Tibial artery (tissue), 4 donors: ENCODE measurements around the gene UGT1A6.
A peak's percentile ranks its signal among the peaks of the same experiment; 100 is the strongest.

Experiments
- DNase-seq, 2 donors: peaks; one replicate each; pipeline ENCODE4 v3.0.0-alpha.2; 2019
- H3K27ac ChIP-seq, 2 donors: fragments of 200-600 bp; sonication (generic) in 1 of 2; 1 replicate in 1 of 2; 2 replicates in 1 of 2; pipeline ENCODE4 v1.5.1; 2018 to 2019; ENCODE audit warnings: mild to moderate bottlenecking in 1 of 2
- H3K27me3 ChIP-seq, 2 donors: fragments of 200-600 bp; sonication (generic) in 1 of 2; one replicate each; pipeline versions ENCODE4 v1.5.1 to v1.6.0; 2016 to 2019
- H3K36me3 ChIP-seq, 3 donors: fragments of 200-600 bp; sonication (generic) in 2 of 3; one replicate each; pipeline ENCODE4 v1.5.1; 2016 to 2019; ENCODE audit warnings: mild to moderate bottlenecking in 2 of 3
- H3K4me1 ChIP-seq, 4 donors: fragments of 200-600 bp; sonication (generic) in 2 of 4; 1 replicate in 3 of 4; 2 replicates in 1 of 4; pipeline ENCODE4 v1.5.1; 2016 to 2019
- H3K4me3 ChIP-seq, 2 donors: fragments of 200-600 bp; sonication (generic) in 1 of 2; 1 replicate in 1 of 2; 2 replicates in 1 of 2; pipeline ENCODE4 v1.5.1; 2018 to 2019; ENCODE audit warnings: mild to moderate bottlenecking in 2 of 2
- H3K9me3 ChIP-seq, 3 donors: fragments of 200-600 bp; sonication (generic) in 1 of 3; one replicate each; pipeline ENCODE4 v1.5.1; 2016 to 2019
- intact Hi-C: fragments of 100-400 bp; cut with DNase I; formaldehyde crosslinking; loops from one replicate; pipeline ENCODE4 v1.15.0; 2023; ENCODE audit warnings: low total_unique reads
- TF ChIP-seq, protein P1 (sequence below), 2 experiments: fragments of 200-600 bp in 1 of 2; fragments of 450-650 bp in 1 of 2; IDR thresholded peaks; one replicate each; pipeline ENCODE4 v1.5.1; 2017 to 2019; ENCODE audit warnings: antibody characterized with exemption in 2 of 2, mild to moderate bottlenecking in 1 of 2, moderate library complexity in 1 of 2

UGT1A6 gene

DNA sequence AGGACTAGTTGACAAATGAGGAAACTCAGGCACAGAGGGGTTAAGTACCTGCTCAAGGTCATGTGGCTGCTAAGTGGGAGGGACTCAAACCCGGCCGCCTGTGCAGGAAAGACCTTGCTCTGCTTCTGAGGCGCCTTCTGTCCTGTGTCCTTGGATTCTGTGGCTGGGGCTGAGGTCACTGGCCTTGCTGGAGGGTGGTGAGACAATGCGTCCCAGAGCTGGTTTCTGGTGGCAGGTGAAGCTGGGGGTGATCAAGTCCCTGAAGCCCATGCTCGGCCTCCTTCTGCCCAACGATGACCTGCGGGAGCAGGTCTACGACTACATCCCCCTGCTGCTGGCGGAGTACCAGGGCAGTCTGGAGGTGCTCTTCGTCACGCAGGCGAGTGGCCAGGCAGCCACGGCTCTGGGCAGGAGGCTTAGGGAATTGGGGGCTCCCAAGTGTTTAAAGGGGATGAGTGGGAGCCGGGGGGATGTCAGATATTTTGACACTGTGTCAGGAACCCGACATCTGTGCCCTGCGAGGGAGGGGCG lies 101.5 kb downstream of the UGT1A6 start:
- TF ChIP-seq, protein P1, sequence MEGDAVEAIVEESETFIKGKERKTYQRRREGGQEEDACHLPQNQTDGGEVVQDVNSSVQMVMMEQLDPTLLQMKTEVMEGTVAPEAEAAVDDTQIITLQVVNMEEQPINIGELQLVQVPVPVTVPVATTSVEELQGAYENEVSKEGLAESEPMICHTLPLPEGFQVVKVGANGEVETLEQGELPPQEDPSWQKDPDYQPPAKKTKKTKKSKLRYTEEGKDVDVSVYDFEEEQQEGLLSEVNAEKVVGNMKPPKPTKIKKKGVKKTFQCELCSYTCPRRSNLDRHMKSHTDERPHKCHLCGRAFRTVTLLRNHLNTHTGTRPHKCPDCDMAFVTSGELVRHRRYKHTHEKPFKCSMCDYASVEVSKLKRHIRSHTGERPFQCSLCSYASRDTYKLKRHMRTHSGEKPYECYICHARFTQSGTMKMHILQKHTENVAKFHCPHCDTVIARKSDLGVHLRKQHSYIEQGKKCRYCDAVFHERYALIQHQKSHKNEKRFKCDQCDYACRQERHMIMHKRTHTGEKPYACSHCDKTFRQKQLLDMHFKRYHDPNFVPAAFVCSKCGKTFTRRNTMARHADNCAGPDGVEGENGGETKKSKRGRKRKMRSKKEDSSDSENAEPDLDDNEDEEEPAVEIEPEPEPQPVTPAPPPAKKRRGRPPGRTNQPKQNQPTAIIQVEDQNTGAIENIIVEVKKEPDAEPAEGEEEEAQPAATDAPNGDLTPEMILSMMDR (IDR thresholded peaks at IDR 0.05) = no peak
- DNase-seq = peak in 1 of 2 donors; percentile 50
- H3K4me1 ChIP-seq = no peaks in the 10 kb centered on the region
- no peak overlapping the region for H3K4me3 ChIP-seq
- intact Hi-C loops = no loop called here
- H3K27me3 ChIP-seq = no peaks in the 10 kb centered on the region
- H3K9me3 ChIP-seq = no peaks in the 10 kb centered on the region
- H3K27ac ChIP-seq = no peak overlapping the region
- no peaks in the 10 kb centered on the region for H3K36me3 ChIP-seq

GRCh38 chr2:233795735-233796171 lies 103.1 kb downstream of the UGT1A6 start:
- no peaks in the 10 kb centered on the region for H3K27me3 ChIP-seq
- TF ChIP-seq, protein P1 (IDR thresholded peaks at IDR 0.05) = no peak
- no peaks in the 10 kb centered on the region for H3K4me1 ChIP-seq
- peak in 1 of 2 donors; percentile 42 for DNase-seq
- H3K36me3 ChIP-seq = no peaks in the 10 kb centered on the region
- no peak overlapping the region for H3K4me3 ChIP-seq
- H3K9me3 ChIP-seq = no peaks in the 10 kb centered on the region
- no peak overlapping the region for H3K27ac ChIP-seq
- intact Hi-C loops = no loop called here

DNA sequence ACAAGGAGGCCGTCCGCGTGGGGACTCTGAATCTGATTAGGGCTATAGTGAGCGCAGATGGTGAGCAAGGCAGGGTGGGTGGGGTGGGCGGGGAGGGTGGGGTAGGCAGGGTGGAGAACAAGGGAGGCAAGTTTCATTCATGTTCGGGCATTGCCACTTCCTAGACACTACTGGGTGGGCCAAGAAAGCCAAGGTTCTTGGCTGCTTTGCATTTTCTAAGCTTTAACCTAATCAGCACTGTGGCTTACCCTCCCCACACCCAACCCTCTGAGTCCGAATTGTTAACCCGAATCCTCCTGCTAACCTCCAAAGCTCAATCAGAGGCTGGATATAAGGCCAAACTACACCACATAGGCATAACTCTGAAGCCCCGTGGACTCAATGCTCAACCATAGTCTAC lies 103.6 kb downstream of the UGT1A6 start:
- DNase-seq = no peak
- H3K4me1 ChIP-seq = no peaks in the 10 kb centered on the region
- TF ChIP-seq, protein P1 (IDR thresholded peaks at IDR 0.05) = no peak
- H3K27me3 ChIP-seq = no peaks in the 10 kb centered on the region
- H3K9me3 ChIP-seq = no peaks in the 10 kb centered on the region
- no peak overlapping the region for H3K27ac ChIP-seq
- H3K4me3 ChIP-seq = no peak overlapping the region
- no peaks in the 10 kb centered on the region for H3K36me3 ChIP-seq
- intact Hi-C loops = no loop called here

DNA sequence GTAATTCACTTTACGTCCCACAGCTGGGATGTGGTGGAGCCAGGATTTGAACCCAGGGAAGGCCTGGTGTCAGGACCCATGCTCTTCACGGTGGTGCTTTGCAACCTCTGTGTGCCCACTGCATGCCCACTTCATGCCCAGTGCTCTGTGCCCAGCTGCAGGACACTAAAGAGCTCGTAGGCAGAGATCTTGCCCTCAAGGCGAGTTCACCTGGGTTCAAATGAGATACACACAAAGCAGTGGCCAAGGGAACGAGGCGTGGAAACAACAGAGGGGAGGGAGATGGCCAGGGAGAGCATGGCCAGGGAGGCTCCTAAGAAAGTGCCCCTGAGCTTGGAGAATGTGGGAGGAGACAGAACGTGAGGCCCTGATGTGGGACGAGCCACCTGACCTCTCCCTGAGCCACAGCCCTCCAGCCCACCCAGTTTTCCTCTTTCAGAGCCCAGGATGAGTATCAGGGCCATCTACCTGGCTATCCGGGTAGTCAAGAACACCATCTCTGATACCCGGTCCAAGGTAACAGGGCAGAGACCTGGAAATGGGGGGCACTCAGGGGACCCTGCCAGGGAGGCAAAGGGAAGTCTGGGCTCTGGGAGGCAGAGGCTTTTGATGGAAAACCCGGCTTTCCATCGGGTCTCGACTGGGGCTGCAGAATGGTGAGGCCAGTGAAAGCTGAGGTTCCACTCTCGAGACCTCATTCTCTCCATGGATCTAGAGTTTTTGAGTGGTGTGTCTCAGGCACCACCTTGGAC lies 105.8 kb downstream of the UGT1A6 start:
- intact Hi-C loops = no loop called here

DNA sequence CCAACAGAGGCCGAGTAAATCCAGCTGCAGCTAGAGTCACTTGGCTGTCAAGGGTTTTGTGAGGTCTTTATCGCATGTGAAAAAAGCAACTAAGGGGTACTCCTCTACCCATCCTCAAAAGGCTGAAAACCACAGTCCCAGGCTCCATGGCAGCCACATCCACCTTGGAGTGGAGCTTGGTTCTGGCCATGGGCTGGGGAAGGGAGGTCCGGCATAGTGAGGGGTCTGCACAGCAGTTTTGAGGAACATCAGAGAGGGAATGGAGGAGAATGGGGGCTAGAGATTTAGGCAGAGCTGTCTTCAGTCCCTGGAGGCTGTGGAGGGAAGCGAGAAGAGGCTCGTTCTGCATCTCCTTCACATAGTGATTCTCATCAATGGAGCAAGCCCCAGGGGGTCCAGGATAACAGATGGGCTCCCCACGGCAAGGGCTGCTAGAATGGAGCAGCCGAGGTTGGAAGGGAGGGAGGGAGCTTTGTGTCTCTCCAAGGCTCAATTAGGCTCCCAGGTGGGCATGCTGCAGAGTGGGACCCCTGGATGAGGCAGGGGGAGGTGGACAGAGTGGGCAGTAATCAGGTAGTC lies 106.5 kb downstream of the UGT1A6 start:
- Histone ChIP-seq H3K36me3 (no peaks in the 10 kb centered on the region), H3K9me3 (no peaks in the 10 kb centered on the region), H3K4me1 (no peaks in the 10 kb centered on the region), H3K27me3 (no peaks in the 10 kb centered on the region), H3K27ac (no peak overlapping the region), H3K4me3 (no peak overlapping the region)
- TF ChIP-seq, protein P1 (IDR thresholded peaks at IDR 0.05) = no peak
- peak in 1 of 2 donors; percentile 31 for DNase-seq
- intact Hi-C loops = no loop called here

More for the DNA sequence above, 105.8 kb downstream of the UGT1A6 start:
- Histone ChIP-seq H3K9me3 (no peaks in the 10 kb centered on the region), H3K4me3 (no peak overlapping the region), H3K27me3 (no peaks in the 10 kb centered on the region), H3K4me1 (no peaks in the 10 kb centered on the region), H3K36me3 (no peaks in the 10 kb centered on the region), H3K27ac (no peak overlapping the region)
- DNase-seq = peak in 1 of 2 donors; percentile 48
- TF ChIP-seq, protein P1 (IDR thresholded peaks at IDR 0.05) = no peak
